Effector memory CD4-positive, alpha-beta T cell (primary cell): ENCODE data around the gene SUMO1.

Experiments used
- DNase-seq, 3 donors: peaks; one replicate each; pipeline ENCODE4 v3.0.0-alpha.2; 2020
- H3K27ac ChIP-seq: 2 replicates; pipeline ENCODE4 v1.7.0; 2013; ENCODE audit warnings: mild to moderate bottlenecking, low read length, moderate library complexity; ENCODE audit not compliant: insufficient read depth, poor library complexity, severe bottlenecking
- H3K27me3 ChIP-seq: replicated peaks from 2 replicates; pipeline ENCODE4 v1.7.0; 2013; ENCODE audit warnings: mild to moderate bottlenecking, low read length; ENCODE audit not compliant: insufficient read depth, control insufficient read depth, poor library complexity, severe bottlenecking
- H3K36me3 ChIP-seq: 2 replicates; pipeline ENCODE4 v1.7.0; 2013; ENCODE audit warnings: mild to moderate bottlenecking, low read length, moderate library complexity; ENCODE audit not compliant: control insufficient read depth, insufficient read depth
- H3K4me1 ChIP-seq: 2 replicates; pipeline ENCODE4 v1.7.0; 2013; ENCODE audit warnings: low read length, mild to moderate bottlenecking; ENCODE audit not compliant: control insufficient read depth, insufficient read depth, poor library complexity, severe bottlenecking
- H3K4me3 ChIP-seq: 2 replicates; pipeline ENCODE4 v1.7.0; 2013; ENCODE audit warnings: low read length, low read depth, mild to moderate bottlenecking; ENCODE audit not compliant: insufficient read depth, poor library complexity, severe bottlenecking
- H3K9me3 ChIP-seq: 2 replicates; pipeline ENCODE4 v1.7.0; 2013; ENCODE audit warnings: mild to moderate bottlenecking, low read length, moderate library complexity; ENCODE audit not compliant: control insufficient read depth

SUMO1 gene

DNA sequence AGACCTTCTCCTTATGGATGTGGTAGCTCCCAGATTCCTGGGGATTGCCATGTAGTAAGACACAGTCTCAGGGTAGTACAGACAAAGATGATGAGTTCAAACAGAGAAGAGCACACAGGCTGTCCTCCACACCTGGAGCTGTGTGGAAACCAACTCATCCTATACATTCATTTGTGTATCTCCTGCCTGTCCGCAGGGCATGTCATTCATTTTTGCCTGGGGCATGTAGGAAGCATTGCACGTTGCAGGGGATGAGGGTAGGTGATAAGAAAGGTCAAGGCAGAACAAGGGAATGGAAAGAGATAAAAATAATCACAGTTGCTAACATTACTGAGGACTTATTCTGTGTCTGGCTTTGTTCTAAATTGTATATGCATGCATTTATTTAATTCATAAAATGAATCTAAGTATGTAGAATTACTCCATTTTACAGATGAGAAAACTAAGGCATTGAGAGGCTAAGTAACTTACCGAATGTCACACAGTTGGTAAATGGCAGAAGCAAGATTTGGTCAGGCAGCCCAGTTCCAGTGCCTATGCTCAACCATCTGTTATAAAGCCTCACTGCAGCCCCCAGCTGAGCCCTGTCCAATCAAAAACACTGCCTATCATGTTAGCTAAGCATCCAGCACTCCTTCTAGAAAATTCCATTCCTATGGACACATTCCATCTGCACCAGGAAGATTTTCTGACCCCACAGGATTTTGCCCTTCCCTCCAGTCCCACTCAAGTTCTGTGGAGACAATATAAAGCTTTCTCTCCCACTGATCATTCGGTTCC is 81.0 kb downstream of the SUMO1 start:
- no peak overlapping the region for H3K4me3 ChIP-seq
- H3K9me3 ChIP-seq = no peaks in the 10 kb centered on the region
- no peak overlapping the region for H3K27ac ChIP-seq
- H3K4me1 ChIP-seq = no peaks in the 10 kb centered on the region
- no peaks in the 10 kb centered on the region for H3K36me3 ChIP-seq
- DNase-seq = no peak
- H3K27me3 ChIP-seq = no peaks in the 10 kb centered on the region
